Measurements from ENCODE around the gene GFOD2.

GFOD2 gene

DNA sequence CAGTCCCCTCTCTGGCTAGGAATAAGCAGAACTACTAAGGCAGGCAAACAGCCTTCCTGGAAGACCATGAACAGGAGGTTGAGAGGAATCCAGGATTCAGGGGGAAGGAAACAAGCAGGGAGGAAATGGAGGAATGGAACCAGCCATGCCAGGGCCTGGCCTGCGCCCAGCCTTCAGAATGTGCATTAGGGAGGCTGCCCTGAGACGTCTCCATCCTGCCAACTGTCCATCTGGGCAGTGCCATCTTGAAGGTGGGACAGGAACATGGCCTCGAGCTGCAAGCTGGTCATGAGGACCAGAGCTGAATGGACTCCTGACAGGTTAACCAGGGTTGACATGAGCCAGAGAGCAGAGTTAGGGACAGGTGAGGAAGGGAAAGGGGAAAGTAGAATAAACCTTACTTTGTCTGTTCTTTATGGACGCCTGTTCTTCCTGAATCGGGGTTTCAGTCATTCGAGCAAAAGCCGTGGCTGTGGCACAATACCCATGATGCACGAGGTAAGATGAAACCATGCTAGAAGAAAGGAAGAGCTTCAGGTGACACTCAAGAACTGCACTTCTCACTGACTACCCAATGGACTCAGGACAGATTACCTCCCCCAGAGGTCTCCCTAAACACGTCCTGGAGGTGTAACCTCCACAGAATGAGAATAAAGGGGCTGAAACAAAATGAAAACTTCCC is 12.1 kb upstream of the GFOD2 start:
- FAIRE-seq, result no peak

DNA sequence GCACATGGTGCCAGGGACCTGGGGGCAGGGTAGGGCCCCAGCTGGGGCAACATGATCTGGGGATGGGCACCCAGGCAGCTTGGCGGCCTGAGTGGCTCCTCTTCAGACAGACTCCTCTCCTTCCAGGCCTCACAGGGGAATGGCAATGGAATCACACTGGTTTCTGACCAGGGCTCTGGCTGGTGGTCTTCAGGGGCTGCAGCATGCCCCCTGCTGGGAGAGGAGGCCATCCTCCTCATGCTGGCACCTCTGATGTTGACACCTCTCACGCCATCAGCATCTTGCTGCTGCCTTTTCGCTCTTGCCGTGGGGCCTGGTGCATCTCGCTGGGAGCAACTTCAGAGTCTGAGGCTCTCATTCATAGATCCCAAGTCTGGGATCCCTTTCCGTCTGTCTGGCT is 11.2 kb upstream of the GFOD2 start:
- FAIRE-seq, result no peak

DNA sequence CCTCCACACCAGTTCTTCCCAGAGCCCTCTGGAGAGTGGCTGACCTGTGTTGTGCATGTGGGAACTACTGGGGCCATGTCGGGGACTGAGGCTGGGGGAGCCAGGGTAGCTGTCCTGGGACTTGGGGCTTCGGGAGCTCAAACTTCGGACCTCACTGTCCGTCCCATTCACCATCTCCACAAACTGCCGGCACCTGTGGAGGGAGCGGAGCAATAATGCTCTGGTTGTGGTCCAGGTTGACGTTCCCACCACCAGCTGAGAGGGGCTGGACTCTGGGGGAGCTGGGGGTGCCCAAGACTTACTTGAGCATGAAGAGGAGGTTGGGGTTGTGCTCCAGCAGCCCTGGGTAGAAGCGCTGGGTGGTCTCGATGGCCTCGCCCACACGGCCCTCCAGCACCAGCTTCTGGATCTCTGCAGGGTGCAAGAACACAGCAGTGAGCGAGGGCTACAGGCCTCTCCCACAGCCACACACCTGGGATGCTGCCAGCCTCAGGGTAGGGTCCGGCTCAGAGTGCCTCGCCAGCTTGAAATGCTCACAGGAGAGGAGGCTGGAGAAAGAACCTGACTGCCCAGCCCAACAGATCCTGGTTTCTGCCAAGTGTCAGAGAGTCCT is 10.6 kb upstream of the GFOD2 start:
- FAIRE-seq, result no peak

DNA sequence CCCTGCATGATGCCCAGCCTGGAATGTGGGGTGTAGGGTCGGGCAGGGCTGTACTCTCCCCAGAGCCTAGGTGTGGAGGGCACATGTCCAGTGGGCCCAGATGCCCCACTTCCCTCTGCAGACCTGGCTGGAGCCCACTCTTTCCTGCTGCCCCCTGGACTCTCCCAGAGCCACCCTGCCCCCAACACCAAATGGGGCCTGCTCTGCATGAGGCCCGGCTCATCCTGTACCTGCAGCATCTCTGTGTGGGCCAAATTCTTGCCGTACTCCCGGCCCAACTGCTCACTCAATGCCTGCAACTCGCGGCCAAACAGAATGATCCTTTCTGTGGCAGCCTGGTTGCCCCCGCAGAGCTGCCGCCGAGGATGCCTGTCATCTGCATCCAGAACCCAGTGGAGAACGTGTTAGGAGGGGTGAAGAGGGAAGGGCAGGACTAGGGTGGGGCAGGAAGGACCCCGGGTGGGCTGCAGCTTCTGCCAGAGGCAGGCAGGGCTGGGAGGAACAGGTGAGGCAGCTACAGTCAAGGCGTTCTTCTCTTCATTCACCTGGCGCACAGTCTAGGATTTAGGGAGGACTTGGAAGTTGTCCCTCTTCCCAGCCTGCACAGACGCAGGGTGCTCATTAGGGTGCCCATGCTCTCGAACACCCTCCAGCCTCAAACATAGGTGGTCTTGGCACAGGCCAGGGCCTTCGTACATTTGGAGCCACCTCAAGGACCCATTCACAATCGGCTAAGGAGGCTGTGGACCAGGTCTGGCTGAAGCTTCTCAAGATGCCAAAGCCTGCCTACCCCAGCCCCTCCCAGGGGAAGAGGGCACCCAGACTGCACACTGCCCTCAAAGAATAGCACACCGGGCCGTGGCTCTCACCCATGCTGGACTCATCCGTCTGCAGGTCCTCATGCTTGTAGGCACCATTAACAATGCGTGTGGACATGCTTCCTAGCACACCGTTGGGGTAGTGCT is 8.7 kb upstream of the GFOD2 start:
- no peak for FAIRE-seq

DNA sequence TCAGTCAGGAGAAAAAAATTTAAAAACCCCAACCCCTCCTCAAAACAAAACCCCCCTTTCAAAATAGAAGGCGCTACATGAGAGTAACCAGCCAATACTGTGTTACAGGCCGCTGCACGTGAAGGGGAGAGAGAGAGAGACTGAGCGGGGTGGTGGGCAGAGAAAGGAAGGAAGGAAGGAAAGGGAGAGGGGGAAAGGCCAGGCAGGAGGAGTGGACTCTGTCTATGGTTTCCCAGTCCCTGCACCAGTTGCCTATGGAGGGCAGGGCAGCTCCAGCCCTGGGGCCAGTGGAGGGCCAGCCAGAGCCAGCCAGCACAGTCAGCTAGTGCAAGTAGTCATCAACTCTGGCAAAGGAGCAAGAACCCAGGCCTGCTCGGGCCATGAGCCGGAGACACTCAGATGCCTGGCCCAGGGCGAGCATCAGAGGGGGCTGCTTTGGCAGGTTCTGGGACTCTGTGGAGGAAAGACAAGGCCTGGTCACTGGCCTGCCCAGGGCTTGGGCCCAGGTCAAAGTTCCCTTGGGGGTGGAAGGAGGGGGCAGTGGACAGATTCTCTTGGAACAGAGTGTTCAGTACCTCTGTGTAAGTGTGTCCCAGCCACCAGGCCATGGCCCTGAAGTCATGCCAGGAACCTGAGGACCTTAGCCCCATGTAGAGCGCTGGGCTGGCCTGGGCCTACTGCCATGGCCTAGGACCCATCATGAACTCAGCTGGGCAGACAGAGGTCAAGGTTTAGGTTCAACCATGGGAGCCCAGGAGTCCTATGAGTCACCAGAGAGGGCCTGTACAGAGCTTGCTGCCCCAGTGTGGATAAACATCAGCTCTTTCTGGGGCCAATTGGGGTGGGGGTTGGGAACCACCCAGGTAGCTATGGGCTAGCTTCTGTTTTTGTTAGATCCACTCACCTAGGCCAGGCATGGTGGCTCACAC is 7.3 kb upstream of the GFOD2 start:
- no peak for FAIRE-seq

DNA sequence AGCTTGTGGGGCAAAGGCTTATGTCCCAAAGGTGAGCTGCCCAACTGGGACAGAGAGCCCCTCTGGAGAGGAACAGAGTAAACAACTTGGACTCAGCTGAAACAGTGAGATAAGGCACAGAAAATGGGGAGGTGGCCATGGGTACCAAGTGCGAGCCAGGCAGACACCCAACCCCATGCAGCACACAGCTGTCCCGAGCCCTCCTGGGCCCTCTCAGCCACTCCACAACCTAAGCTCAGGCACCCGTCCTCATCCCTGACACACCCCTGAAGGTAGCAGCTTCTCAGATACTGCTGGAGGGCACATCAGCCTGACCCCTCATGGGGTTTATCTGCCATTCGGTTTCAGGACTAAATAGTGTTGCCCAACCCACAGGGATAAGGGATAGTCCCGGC is 4.8 kb upstream of the GFOD2 start:
- no peak for FAIRE-seq

DNA sequence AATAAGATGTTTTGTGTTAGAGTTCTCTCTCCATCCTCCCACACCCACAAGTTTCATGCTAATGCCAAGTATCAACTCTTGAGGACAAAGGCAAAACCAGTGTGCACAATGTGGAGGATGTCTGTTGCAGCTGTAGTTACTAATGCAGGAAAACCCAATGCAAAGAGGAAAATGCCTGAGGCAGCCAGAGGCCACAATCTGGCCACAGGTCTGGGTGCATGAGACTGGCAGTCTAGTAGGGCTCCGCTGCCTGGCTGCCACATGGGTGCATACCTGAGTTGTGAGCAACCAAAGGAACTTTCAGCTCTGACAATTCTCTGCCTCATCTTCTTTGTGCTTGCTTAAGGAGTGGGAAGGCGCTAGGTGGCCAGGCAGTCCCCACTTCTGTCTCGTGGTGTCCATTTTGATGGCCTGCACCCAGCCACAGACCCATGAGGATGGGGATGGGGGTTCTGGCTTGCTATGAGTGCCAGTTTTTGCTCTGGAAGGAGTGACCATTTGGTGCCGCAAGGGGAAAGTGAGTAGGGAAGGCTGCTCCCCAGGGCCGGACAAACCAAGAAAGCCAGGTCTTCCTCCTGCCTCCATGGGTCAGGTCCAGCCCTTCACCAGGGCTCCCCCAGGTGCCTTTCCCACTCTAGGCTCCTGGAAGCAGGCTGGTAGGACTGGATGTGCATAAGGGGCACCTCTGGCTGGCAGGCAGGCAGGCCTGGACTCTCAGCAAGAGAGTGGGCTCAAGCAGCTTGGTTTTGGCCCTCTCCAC is 4.2 kb upstream of the GFOD2 start:
- no peak for FAIRE-seq

DNA sequence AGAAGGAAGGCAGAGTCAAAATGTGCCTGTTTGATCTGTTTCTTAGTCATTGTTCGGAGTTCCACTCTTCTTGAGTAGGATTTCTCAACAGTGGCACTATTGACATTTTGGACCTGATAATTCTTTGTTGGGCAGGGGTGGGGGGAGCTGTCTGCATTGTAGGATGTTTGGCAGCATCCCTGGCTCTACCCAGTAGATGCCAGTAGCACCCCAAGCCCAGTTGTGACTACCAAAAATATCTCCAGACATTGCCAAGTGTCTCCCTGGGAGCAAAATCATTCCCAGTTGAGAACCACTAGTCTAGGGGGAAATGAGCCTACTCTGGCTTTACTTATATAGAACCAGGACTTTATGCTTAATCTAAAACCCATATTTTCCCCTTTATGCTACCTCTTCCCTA is 1.1 kb upstream of the GFOD2 start:
- no peak for FAIRE-seq

DNA sequence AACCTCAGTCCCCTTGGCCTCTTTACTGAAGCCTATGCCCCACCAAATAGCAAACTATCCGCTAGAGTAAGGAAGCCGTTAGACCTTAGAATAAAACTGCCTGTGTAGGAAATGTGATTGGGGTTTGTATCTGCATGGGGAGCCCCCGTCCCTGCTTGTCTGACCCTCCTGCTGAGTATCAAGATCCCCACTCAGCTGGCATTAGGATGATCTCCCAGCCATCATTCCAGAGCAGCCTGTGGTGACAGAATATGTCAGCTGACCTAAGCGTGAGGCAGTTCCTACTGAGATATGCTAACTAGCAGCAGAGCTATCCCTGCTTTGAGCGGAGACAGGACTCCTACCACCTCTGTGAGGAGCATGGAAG is 645 bp upstream of the GFOD2 start:
- FAIRE-seq, result no peak

DNA sequence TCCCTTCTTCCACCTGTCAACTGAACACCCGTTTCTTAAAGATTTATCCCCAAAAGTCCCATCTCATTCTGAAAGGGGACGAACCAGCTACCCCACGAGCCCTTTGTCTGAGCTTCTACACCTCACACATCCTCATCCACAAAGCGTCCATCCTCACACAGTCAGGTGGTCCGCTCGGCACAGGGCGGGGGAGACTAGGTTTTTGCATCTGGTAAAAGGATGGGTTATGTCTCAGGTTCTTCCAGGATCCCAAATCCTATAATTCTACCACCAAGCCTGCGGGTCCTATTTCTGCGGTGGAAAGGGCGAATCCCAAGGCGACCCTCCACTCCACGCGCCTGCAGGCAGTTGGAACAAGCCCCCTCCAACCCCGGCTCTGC is 458 bp downstream of the GFOD2 start:
- no peak for FAIRE-seq

DNA sequence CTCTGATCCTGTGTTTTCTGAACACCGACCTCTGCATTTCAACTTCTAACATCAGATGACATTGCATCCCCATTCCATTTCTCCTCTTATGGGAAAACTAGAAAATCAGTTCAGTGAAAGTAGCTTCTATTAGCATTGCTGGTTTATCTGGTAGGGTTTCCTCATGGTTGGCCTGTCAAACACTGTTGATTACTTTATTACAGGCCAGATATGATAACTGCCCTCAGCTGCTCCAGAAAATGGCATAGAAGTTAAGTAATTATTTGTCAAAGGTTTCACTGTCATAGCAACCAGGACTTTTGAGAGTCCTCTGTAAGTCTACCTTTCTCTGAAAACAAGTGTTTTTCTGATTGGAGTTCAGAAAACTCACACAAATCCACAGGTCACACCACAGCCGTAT is 3.0 kb downstream of the GFOD2 start:
- FAIRE-seq, result no peak

DNA sequence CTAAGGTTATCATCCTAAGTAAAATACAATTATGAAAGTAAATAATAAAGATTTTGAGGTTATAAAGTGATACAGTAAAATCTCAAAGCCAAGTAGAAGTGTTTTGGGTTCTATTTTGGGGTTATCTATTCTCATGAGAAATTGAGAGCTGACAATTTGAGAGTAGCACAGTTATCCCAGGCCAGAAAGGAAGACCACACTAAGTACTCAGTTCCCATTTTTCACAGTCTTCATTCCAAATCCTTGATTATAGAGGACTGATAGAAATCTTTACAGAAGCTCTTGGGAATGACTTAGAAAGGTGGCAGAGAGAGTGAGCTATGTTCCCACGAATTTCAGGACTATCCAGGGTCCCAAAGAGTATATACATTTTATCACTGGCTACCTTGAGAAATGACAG is 4.6 kb downstream of the GFOD2 start:
- FAIRE-seq, result no peak

DNA sequence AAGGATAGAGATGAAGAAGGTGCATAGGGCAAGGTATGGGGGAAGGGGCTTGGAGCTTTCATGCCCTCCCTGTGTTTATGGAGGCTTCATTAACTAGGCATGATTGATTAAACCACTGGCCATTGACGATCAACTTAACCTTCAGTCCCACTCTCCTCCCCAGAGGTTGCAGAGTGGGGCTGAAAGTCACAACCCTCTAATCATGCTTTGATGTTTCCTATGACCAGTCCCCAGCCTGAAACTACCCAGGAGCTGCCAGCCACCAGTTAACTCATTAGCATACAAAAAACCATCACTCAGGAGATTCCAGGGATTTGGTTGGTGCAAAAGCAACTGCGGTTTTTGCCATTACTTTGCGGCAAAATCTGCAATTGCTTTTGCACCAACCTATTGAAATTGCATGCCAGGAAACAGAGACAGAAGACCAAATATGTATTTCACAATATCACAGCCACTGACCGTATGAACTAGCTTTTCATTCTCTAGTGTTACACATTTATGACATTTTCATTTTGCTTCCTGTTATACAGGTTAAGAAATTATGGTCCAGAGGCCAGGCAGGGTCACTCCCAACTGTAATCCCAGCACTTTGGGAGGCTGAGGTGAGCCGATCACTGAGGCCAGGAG is 5.4 kb downstream of the GFOD2 start:
- no peak for FAIRE-seq

DNA sequence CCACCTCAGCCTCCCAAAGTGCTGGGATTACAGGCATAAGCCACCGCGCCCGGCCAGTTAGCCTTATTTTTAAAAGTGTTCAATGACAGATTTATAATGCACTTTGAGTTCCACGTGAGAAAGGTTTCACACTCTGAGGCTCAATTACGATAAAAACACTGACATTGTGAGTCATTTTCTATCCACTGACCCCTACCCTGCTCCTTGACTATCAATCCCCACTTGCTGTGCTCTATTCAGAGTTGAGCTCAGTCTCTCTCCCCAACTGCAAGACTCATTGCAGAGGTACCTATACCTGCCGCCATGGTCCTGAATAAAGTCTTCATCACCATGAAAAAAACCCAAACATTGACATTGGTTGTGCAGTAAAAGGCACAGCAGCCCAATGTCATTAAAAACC is 8.5 kb downstream of the GFOD2 start:
- no peak for FAIRE-seq

DNA sequence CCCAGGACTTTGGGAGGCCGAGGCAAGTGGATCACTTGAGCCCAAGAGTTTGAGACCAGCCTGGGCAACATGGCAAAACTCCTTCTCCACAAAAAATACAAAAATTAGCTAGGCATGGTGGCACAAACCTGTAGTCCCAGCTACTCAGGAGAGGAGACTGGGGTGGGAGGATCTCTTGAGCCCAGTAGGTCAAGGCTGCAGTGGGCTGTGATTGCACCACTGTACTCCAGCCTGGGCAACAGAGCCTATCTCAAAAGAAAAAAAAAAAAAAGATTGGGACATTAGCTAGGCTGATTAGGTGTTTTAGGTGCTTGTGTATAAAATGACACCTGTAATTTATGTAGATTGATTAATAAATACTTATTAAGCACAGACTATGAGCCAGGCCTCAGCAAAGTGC is 10.1 kb downstream of the GFOD2 start:
- FAIRE-seq, result no peak

DNA sequence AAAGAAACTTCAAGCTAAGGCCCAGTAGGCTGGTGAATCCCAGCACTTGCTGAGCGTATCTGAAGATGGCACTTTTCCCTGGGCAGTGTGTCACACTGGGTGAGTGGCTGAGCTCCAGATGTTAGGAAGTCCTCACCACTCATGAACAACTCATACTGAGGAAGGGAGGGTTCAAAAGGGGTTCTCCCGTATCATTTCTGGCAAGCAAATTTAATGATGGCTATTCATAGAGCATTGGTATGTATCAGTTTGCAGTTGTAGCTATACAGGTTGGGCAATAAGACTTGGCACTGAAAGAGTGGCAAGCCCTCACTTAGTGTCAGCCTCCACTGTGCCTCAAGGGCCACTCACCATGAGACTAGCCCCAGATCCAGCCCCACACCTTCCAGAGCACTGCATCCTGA is 10.7 kb downstream of the GFOD2 start:
- FAIRE-seq, result no peak

DNA sequence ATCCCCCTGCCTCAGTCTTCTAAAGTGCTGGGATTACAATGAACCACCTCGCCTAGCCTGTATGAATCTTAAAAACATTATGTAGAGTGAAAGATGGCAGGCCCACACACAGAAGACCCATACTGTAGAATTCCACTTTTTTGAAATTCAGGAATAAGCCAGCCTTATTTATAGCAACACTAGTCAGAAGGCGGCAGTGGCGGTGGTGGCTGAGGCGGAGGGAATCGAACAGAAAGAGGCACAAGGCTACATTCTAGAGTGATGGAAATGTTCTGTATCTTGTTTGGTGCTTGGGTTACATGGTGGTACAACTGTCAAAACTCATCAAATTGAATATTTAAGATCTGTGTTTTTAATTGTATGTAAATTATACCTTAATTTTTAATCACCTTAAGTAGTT is 11.3 kb downstream of the GFOD2 start:
- no peak for FAIRE-seq

DNA sequence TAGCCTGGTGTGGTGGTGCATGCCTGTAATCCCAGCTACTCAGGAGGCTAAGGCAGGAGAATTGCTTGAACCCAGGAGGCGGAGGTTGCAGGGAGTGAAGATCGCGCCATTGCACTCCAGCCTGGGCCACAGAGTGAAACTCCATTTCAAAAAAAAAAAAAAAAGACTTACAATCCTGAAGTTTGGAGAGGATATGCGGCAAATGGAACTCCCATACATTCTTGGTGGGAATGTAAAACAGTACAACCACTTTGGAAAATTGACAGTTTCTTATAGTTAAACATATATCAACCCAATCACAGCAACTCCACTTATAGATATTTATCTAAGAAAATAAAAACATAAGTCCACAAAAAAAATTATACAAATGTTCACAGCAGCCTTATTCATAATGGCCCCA is 11.9 kb downstream of the GFOD2 start:
- no peak for FAIRE-seq

DNA sequence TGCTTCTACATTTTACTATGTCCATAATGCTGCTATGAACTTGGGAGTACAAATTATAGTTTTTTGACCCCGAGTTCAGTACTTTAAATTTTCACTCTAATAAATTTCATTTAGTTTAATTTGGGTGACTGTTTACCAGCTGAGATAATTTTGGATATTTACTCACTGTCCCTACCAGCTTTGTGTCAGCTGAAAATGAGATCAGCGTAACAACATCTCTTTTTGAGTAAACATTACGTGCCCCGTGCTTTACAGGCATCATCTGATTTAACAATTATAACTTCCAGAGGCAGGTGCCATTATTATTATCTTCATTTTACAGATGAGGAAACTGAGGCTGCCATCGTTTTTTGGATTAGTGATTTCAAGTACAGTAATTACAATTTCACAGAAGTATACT is 15.0 kb downstream of the GFOD2 start:
- FAIRE-seq, result no peak

DNA sequence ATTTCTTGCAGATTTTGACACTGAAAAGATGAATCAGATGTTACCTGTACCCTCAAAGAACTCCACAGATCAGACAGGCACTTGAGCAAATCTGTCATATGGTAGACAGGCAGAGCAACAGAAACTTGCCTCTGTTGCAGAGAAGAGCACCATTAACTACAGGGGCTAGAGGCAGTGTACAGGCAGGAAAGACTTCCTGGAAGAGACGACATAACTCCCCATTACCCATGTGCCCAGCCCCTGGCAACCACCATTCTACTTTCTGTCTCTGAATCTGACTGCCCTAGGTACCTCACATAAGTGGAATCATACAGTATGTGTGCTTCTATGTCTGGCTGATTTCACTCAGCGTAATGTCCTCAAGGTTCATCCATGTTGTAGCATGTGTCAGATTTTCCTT is 15.5 kb downstream of the GFOD2 start:
- FAIRE-seq, result no peak

DNA sequence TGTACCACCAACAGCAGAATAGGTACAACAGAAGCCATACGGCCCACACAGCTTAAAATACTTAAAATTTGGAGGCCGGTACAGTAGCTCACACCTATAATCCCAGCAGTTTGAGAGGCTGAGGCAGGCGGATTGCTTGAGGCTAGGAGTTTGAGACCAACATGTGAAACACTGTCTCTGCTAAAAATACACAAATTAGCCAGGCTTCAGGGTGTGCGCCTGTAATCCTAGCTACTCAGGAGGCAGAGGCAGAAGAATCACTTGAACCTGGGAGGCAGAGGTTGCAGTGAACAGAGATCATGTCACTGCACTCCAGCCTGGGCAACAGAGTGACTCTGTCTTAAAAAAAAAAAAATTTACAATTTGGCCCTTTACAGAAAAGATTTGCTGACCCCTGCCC is 17.0 kb downstream of the GFOD2 start:
- FAIRE-seq, result no peak

DNA sequence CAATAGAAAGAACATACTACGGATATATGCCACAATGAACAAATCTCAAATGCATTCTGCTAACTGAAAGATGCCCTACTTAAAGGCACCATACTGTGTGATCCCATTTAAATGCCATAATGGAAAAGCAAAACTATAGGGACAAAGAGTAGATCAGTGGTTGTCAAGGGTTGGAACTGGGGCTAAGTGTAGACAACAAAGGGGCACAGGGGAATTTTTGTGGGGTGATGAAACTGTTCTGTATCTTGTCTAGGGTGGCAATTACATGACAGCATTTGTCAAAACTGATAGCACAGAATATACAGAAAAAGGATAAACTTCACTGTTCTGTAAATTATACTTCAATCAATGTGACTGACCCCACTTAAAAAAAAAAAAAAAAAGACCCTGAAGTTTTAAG is 17.7 kb downstream of the GFOD2 start:
- FAIRE-seq, result no peak

Measured in endometrium (tissue), 2 donors.